ENCODE results near the gene LGI4.

Gene LGI4

GRCh38 chr19:35160629-35161433, 26.0 kb upstream of the LGI4 start:
- no peaks in the 10 kb centered on the region for H3K9me3 ChIP-seq (ENCODE audit: insufficient read depth, low read depth, low read length)
- peaks cover 76% of the 10 kb centered on the region; the same call in 1 of the 2 replicates for H3K36me3 ChIP-seq (ENCODE audit: insufficient read depth, low read length)
- H4K20me1 ChIP-seq (ENCODE audit: insufficient read depth, low read length, poor library complexity, severe bottlenecking): peaks cover 22% of the 10 kb centered on the region
- H3K79me2 ChIP-seq (ENCODE audit: insufficient read depth, low read length): peaks cover 35% of the 10 kb centered on the region
- H3K4me2 ChIP-seq (ENCODE audit: low read depth, low read length, poor library complexity, severe bottlenecking): no peak overlapping the region
- no peaks in the 10 kb centered on the region for H3F3A ChIP-seq (ENCODE audit: low read depth)
- no peak overlapping the region for H3K4me3 ChIP-seq (ENCODE audit: low read length, poor library complexity, severe bottlenecking)
- no peak overlapping the region for H2AFZ ChIP-seq (ENCODE audit: low read length)
- H3K9ac ChIP-seq (ENCODE audit: low read depth, low read length, poor library complexity, severe bottlenecking): no peak overlapping the region
- TF ChIP-seq EZH2phosphoT487 (IDR thresholded peaks at IDR 0.05; ENCODE audit: borderline replicate concordance): no peak
- TF ChIP-seq CTCF (conservative IDR thresholded peaks at IDR 0.05; ENCODE audit: low read length): no peak
- no peaks in the 10 kb centered on the region for H3K9me2 ChIP-seq (replicated peaks; ENCODE audit: low read depth, low read length)
- peaks cover 12% of the 10 kb centered on the region for H3K4me1 ChIP-seq (ENCODE audit: insufficient read depth, low read length, poor library complexity, severe bottlenecking)
- H3K27me3 ChIP-seq (ENCODE audit: insufficient read depth, low read length, poor library complexity, severe bottlenecking): no peaks in the 10 kb centered on the region

GRCh38 chr19:35159606-35160005, 24.7 kb upstream of the LGI4 start:
- H3K36me3 ChIP-seq (ENCODE audit: insufficient read depth, low read length): peaks cover 64% of the 10 kb centered on the region; the same call in 1 of the 2 replicates
- H3K79me2 ChIP-seq (ENCODE audit: insufficient read depth, low read length): peaks cover 47% of the 10 kb centered on the region
- peaks cover 15% of the 10 kb centered on the region for H3K4me1 ChIP-seq (ENCODE audit: insufficient read depth, low read length, poor library complexity, severe bottlenecking)

GRCh38 chr19:35157431-35157830, 22.6 kb upstream of the LGI4 start:
- Histone ChIP-seq H3K9me2 (replicated peaks; ENCODE audit: low read depth, low read length) (no peaks in the 10 kb centered on the region), H3K79me2 (ENCODE audit: insufficient read depth, low read length) (peaks cover 41% of the 10 kb centered on the region), H3K9ac (ENCODE audit: low read depth, low read length, poor library complexity, severe bottlenecking) (no peak overlapping the region), H3K9me3 (ENCODE audit: insufficient read depth, low read depth, low read length) (no peaks in the 10 kb centered on the region), H3F3A (ENCODE audit: low read depth) (no peaks in the 10 kb centered on the region), H3K4me3 (ENCODE audit: low read length, poor library complexity, severe bottlenecking) (no peak overlapping the region), H2AFZ (ENCODE audit: low read length) (no peak overlapping the region), H4K20me1 (ENCODE audit: insufficient read depth, low read length, poor library complexity, severe bottlenecking) (peaks cover 34% of the 10 kb centered on the region), H3K4me2 (ENCODE audit: low read depth, low read length, poor library complexity, severe bottlenecking) (peak overlapping the region; percentile 100), H3K4me1 (ENCODE audit: insufficient read depth, low read length, poor library complexity, severe bottlenecking) (peaks cover 28% of the 10 kb centered on the region), H3K36me3 (ENCODE audit: insufficient read depth, low read length) (peaks cover 48% of the 10 kb centered on the region; the same call in 1 of the 2 replicates), H3K27me3 (ENCODE audit: insufficient read depth, low read length, poor library complexity, severe bottlenecking) (no peaks in the 10 kb centered on the region)
- TF ChIP-seq EZH2phosphoT487 (IDR thresholded peaks at IDR 0.05; ENCODE audit: borderline replicate concordance) (no peak), CTCF (conservative IDR thresholded peaks at IDR 0.05; ENCODE audit: low read length) (no peak)

More at GRCh38 chr19:35159606-35160005, 24.7 kb upstream of the LGI4 start:
- Histone ChIP-seq H3K9ac (ENCODE audit: low read depth, low read length, poor library complexity, severe bottlenecking) (no peak overlapping the region), H3K9me2 (replicated peaks; ENCODE audit: low read depth, low read length) (no peaks in the 10 kb centered on the region), H3K4me2 (ENCODE audit: low read depth, low read length, poor library complexity, severe bottlenecking) (no peak overlapping the region), H3F3A (ENCODE audit: low read depth) (no peaks in the 10 kb centered on the region), H3K9me3 (ENCODE audit: insufficient read depth, low read depth, low read length) (no peaks in the 10 kb centered on the region), H4K20me1 (ENCODE audit: insufficient read depth, low read length, poor library complexity, severe bottlenecking) (peaks cover 34% of the 10 kb centered on the region), H3K27me3 (ENCODE audit: insufficient read depth, low read length, poor library complexity, severe bottlenecking) (no peaks in the 10 kb centered on the region), H3K4me3 (ENCODE audit: low read length, poor library complexity, severe bottlenecking) (no peak overlapping the region), H2AFZ (ENCODE audit: low read length) (no peak overlapping the region)
- TF ChIP-seq CTCF (conservative IDR thresholded peaks at IDR 0.05; ENCODE audit: low read length): no peak
- TF ChIP-seq EZH2phosphoT487 (IDR thresholded peaks at IDR 0.05; ENCODE audit: borderline replicate concordance): no peak
